K562 (cell line): ENCODE results near the gene CHST10.

Experiments used
- EZH2 ChIP-seq: IDR thresholded peaks from 2 replicates; pipeline ENCODE4 v1.6.1; 2012; ENCODE audit warnings: low read depth, mild to moderate bottlenecking, inconsistent platforms, low read length, borderline replicate concordance
- NFYB ChIP-seq: IDR thresholded peaks from 2 replicates; pipeline ENCODE4 v1.6.1; 2011; ENCODE audit warnings: mild to moderate bottlenecking, moderate library complexity; ENCODE audit not compliant: insufficient read length; ENCODE audit errors: extremely low read depth
- POLR2A ChIP-seq: fragments of 450-650 bp; conservative IDR thresholded peaks from 2 replicates; pipeline ENCODE4 v1.6.1; 2016
- POLR2AphosphoS5 ChIP-seq: IDR thresholded peaks from 2 replicates; pipeline ENCODE4 v1.6.1; 2011; ENCODE audit warnings: mild to moderate bottlenecking, low read depth, low read length, moderate library complexity; ENCODE audit not compliant: control insufficient read depth, insufficient read depth
- SIN3A ChIP-seq, 2 experiments: fragments of 150-350 bp in 1 of 2; IDR thresholded peaks; 2 replicates each; pipeline ENCODE4 v1.6.1; 2011 to 2016; ENCODE audit warnings: borderline replicate concordance in 2 of 2, low read depth in 2 of 2, low read length in 2 of 2, mild to moderate bottlenecking in 2 of 2, moderate library complexity in 2 of 2; ENCODE audit not compliant: control insufficient read depth in 1 of 2
- SP1 ChIP-seq: sonication (generic); formaldehyde crosslinking; IDR thresholded peaks from 2 replicates; pipeline ENCODE4 v1.8.1; 2022; ENCODE audit warnings: mild to moderate bottlenecking, missing genetic modification reagents
- TRIM25 ChIP-seq: fragments of 450-650 bp; IDR thresholded peaks from 2 replicates; pipeline ENCODE4 v1.7.0; 2016; ENCODE audit warnings: borderline replicate concordance
- TSC22D4 ChIP-seq: fragments of 450-650 bp; IDR thresholded peaks from 2 replicates; pipeline ENCODE4 v1.6.1; 2016; ENCODE audit warnings: missing genetic modification characterization, missing biosample characterization, control low read depth
- USF2 ChIP-seq: sonication (generic); formaldehyde crosslinking; IDR thresholded peaks from 2 replicates; pipeline ENCODE4 v1.5.0; 2020; ENCODE audit warnings: missing genetic modification reagents
- ZBTB11 ChIP-seq, 3 experiments: fragments of 200-800 bp in 1 of 3; fragments of 250-450 bp in 1 of 3; fragments of 450-650 bp in 1 of 3; sonication (Bioruptor Pico) in 1 of 3; sonication (Bioruptor generic) in 1 of 3; formaldehyde crosslinking in 1 of 3; IDR thresholded peaks; 2 replicates each; pipeline versions ENCODE4 v1.6.1 to v1.8.0; 2016 to 2022; ENCODE audit warnings: mild to moderate bottlenecking in 2 of 3, missing genetic modification characterization in 2 of 3, missing compliant biosample characterization in 1 of 3, moderate library complexity in 1 of 3
- TF ChIP-seq, protein P1 (sequence below), 3 experiments: IDR thresholded peaks in 2 of 3; conservative IDR thresholded peaks in 1 of 3; 2 replicates each; pipeline ENCODE4 v1.5.1; 2011 to 2012; ENCODE audit warnings: low read length in 3 of 3, mild to moderate bottlenecking in 3 of 3, control low read depth in 2 of 3, improper control_type of control experiment in 1 of 3, inconsistent platforms in 1 of 3, low read depth in 1 of 3, mixed read lengths in 1 of 3, moderate library complexity in 1 of 3; ENCODE audit not compliant: insufficient read depth in 2 of 3
- TF ChIP-seq, protein P2 (sequence below): fragments of 250-450 bp; sonication (Bioruptor Pico); IDR thresholded peaks from 2 replicates; pipeline ENCODE4 v1.4.0; 2020; ENCODE audit warnings: borderline replicate concordance

DNA sequence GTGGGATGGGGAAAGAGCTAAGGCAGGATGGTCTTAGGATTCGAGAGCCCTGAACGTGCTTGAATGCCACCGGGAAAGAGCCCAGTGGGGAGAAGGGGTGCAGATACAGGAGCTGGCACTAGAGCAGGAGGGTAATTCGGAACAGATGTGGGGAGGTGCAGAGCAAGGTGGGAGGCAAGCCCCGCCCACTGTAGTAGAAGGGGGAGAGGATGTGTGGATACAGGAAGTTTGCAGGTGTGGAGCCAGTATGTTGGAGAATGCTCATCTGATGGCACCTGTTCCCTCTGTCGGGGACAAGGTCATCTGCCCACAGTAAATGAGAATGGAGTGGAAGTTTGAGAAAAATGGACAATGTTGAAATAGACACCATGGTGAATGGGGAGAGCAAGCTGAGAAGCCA lies 28.8 kb downstream of the CHST10 start:
- TF ChIP-seq, protein P1, sequence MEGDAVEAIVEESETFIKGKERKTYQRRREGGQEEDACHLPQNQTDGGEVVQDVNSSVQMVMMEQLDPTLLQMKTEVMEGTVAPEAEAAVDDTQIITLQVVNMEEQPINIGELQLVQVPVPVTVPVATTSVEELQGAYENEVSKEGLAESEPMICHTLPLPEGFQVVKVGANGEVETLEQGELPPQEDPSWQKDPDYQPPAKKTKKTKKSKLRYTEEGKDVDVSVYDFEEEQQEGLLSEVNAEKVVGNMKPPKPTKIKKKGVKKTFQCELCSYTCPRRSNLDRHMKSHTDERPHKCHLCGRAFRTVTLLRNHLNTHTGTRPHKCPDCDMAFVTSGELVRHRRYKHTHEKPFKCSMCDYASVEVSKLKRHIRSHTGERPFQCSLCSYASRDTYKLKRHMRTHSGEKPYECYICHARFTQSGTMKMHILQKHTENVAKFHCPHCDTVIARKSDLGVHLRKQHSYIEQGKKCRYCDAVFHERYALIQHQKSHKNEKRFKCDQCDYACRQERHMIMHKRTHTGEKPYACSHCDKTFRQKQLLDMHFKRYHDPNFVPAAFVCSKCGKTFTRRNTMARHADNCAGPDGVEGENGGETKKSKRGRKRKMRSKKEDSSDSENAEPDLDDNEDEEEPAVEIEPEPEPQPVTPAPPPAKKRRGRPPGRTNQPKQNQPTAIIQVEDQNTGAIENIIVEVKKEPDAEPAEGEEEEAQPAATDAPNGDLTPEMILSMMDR (IDR thresholded peaks at IDR 0.05 in 2 of 3, conservative IDR thresholded peaks at IDR 0.05 in 1 of 3; ENCODE audit: insufficient read depth in 2 of 3, low read depth in 1 of 3, low read length in 3 of 3): no peak
- no peak for TF ChIP-seq ZBTB11 (CRISPR knock-in tag; IDR thresholded peaks at IDR 0.05)
- TF ChIP-seq EZH2: no peak
- TF ChIP-seq SP1 (CRISPR knock-in tag): no peak
- TF ChIP-seq NFYB: no peak
- no peak for TF ChIP-seq POLR2A
- no peak for TF ChIP-seq TSC22D4 (tag)
- TF ChIP-seq, protein P2, sequence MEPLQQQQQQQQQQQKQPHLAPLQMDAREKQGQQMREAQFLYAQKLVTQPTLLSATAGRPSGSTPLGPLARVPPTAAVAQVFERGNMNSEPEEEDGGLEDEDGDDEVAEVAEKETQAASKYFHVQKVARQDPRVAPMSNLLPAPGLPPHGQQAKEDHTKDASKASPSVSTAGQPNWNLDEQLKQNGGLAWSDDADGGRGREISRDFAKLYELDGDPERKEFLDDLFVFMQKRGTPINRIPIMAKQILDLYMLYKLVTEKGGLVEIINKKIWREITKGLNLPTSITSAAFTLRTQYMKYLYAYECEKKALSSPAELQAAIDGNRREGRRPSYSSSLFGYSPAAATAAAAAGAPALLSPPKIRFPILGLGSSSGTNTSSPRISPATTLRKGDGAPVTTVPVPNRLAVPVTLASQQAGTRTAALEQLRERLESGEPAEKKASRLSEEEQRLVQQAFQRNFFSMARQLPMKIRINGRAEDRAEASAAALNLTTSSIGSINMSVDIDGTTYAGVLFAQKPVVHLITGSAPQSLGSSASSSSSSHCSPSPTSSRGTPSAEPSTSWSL (CRISPR knock-in tag): no peak
- TF ChIP-seq SIN3A (IDR thresholded peaks at IDR 0.05; ENCODE audit: borderline replicate concordance in 2 of 2, control insufficient read depth in 1 of 2, low read depth in 2 of 2, low read length in 2 of 2): no peak
- TF ChIP-seq USF2 (CRISPR knock-in tag): no peak
- no peak for TF ChIP-seq POLR2AphosphoS5
- TF ChIP-seq TRIM25: no peak
